CD14-positive monocyte (primary cell): ENCODE data around the gene SNX21. TPM values are rescaled to one million over a fixed set of nuclear protein-coding genes. Genes with fewer than 3 reads are reported as not detected.

Experiments
- DNase-seq, 3 donors: peaks; one replicate each; pipeline ENCODE4 v3.0.0-alpha.2; 2011 to 2022
- H2AFZ ChIP-seq: 2 replicates; pipeline ENCODE4 v1.6.0; 2012; ENCODE audit warnings: mild to moderate bottlenecking, low read depth, low read length, inconsistent platforms; ENCODE audit not compliant: insufficient read depth, poor library complexity, severe bottlenecking
- H3K27ac ChIP-seq, 2 donors: 1 replicate in 1 of 2; 2 replicates in 1 of 2; pipeline ENCODE4 v1.5.1; 2012 to 2013; ENCODE audit warnings: low read length in 2 of 2, control low read depth in 1 of 2, inconsistent platforms in 1 of 2, low read depth in 1 of 2, mild to moderate bottlenecking in 1 of 2
- H3K27me3 ChIP-seq, 2 donors: one replicate each; pipeline versions ENCODE4 v1.6.0 to v1.6.1; 2011 to 2013; ENCODE audit warnings: low read length in 2 of 2; ENCODE audit not compliant: control insufficient read depth in 2 of 2, insufficient read depth in 2 of 2
- H3K36me3 ChIP-seq, 2 donors: replicated peaks in 1 of 2; 1 replicate in 1 of 2; 2 replicates in 1 of 2; pipeline versions ENCODE4 v1.5.1 to v1.6.1; 2012 to 2013; ENCODE audit warnings: low read length in 2 of 2, control low read depth in 1 of 2, inconsistent platforms in 1 of 2, mild to moderate bottlenecking in 1 of 2; ENCODE audit not compliant: insufficient read depth in 2 of 2, control insufficient read depth in 1 of 2
- H3K4me1 ChIP-seq, 2 donors: 1 replicate in 1 of 2; 2 replicates in 1 of 2; pipeline versions ENCODE4 v1.5.1 to v1.6.1; 2012 to 2013; ENCODE audit warnings: low read length in 2 of 2, control low read depth in 1 of 2, inconsistent platforms in 1 of 2, mild to moderate bottlenecking in 1 of 2, moderate library complexity in 1 of 2; ENCODE audit not compliant: insufficient read depth in 2 of 2, control insufficient read depth in 1 of 2
- H3K4me2 ChIP-seq: replicated peaks from 2 replicates; pipeline ENCODE3; 2012; ENCODE audit warnings: low read length, moderate library complexity, mild to moderate bottlenecking; ENCODE audit not compliant: poor library complexity, severe bottlenecking; ENCODE audit errors: extremely low read depth
- H3K4me3 ChIP-seq, 3 experiments: fragments of 200-600 bp in 1 of 3; sonication (generic) in 1 of 3; replicated peaks in 1 of 3; 1 replicate in 2 of 3; 2 replicates in 1 of 3; pipeline ENCODE4 v1.5.1; 2011 to 2013; ENCODE audit warnings: low read length in 3 of 3, mild to moderate bottlenecking in 3 of 3, control low read depth in 2 of 3, low read depth in 2 of 3, inconsistent platforms in 1 of 3, moderate library complexity in 1 of 3
- H3K79me2 ChIP-seq: 2 replicates; pipeline ENCODE4 v1.6.0; 2012; ENCODE audit warnings: mild to moderate bottlenecking, control low read depth, inconsistent platforms, low read length, moderate library complexity; ENCODE audit not compliant: insufficient read depth
- H3K9ac ChIP-seq: 2 replicates; pipeline ENCODE4 v1.6.0; 2017; ENCODE audit warnings: low read length, mild to moderate bottlenecking; ENCODE audit not compliant: insufficient read depth, poor library complexity, severe bottlenecking
- H3K9me3 ChIP-seq, 2 donors: replicated peaks in 1 of 2; 1 replicate in 1 of 2; 2 replicates in 1 of 2; pipeline versions ENCODE4 v1.5.1 to v1.6.1; 2012 to 2013; ENCODE audit warnings: low read length in 2 of 2, control low read depth in 1 of 2; ENCODE audit not compliant: control insufficient read depth in 1 of 2, insufficient read depth in 1 of 2
- H4K20me1 ChIP-seq: 2 replicates; pipeline ENCODE4 v1.6.0; 2012; ENCODE audit warnings: mild to moderate bottlenecking, low read length, control low read depth, moderate library complexity; ENCODE audit not compliant: insufficient read depth
- H3K27ac Mint-ChIP-seq, 7 donors: one replicate each; pipeline ENCODE4 v1.8.0; 2020; ENCODE audit warnings: mild to moderate bottlenecking in 7 of 7, mixed read lengths in 7 of 7, moderate library complexity in 6 of 7, inconsistent platforms in 2 of 7
- H3K27me3 Mint-ChIP-seq, 3 donors: one replicate each; pipeline ENCODE4 v1.8.0; 2021 to 2022; ENCODE audit warnings: low read depth in 3 of 3, mild to moderate bottlenecking in 3 of 3, mixed read lengths in 3 of 3, moderate library complexity in 3 of 3, inconsistent platforms in 1 of 3
- H3K36me3 Mint-ChIP-seq, 2 donors: one replicate each; pipeline ENCODE4 v1.8.0; 2020; ENCODE audit warnings: mixed read lengths in 2 of 2, inconsistent platforms in 1 of 2, mild to moderate bottlenecking in 1 of 2
- H3K4me1 Mint-ChIP-seq: one replicate; pipeline ENCODE4 v1.8.0; 2020; ENCODE audit warnings: mild to moderate bottlenecking, mixed read lengths
- H3K4me3 Mint-ChIP-seq, 2 donors: one replicate each; pipeline ENCODE4 v1.8.0; 2020; ENCODE audit warnings: mild to moderate bottlenecking in 2 of 2, mixed read lengths in 2 of 2, moderate library complexity in 1 of 2
- H3K9me3 Mint-ChIP-seq, 7 donors: one replicate each; pipeline ENCODE4 v1.8.0; 2020 to 2022; ENCODE audit warnings: mixed read lengths in 7 of 7, mild to moderate bottlenecking in 6 of 7, moderate library complexity in 6 of 7, inconsistent platforms in 2 of 7
- CTCF ChIP-seq: fragments of 200-600 bp; IDR thresholded peaks from one replicate; pipeline ENCODE4 v1.8.0; 2022; ENCODE audit warnings: antibody characterized with exemption, mild to moderate bottlenecking
- WGBS: methylation state at CpG from one replicate; pipeline ENCODE4 v1.1.5; 2013; ENCODE audit warnings: missing lambda C conversion rate; ENCODE audit not compliant: insufficient coverage; 5-methylcytosine and 5-hydroxymethylcytosine counted together
- intact Hi-C, 2 donors: fragments of 100-400 bp; cut with micrococcal nuclease; formaldehyde crosslinking; loops; one replicate each; pipeline versions ENCODE4 v1.15.0 to v1.15.1; 2023
- polyA plus RNA-seq, 3 donors: library from polyadenylated mRNA; depleted of rRNA in 1 of 3; unstranded in 2 of 3; stranded (reverse) in 1 of 3; fragments of 300-500 nt in 2 of 3; fragments of >200 nt in 1 of 3; fragmentation: Illumina TruSeq in 2 of 3; gene quantifications; 1 replicate in 2 of 3; 2 replicates in 1 of 3; pipeline ENCODE4 v1.2.3, GENCODE V29; 2012 to 2021

The SNX21 gene
- polyA plus RNA-seq, 3 donors = 11.2 to 16.9 (median 12.7) TPM

- peaks cover 0 to 4% (median 0%) of the 10 kb centered on the region in 3 donors for H3K27me3 Mint-ChIP-seq
- H3K27ac Mint-ChIP-seq = peak overlapping the region in 1 of 7 donors; percentile 16
- H3K4me3 Mint-ChIP-seq = no peak overlapping the region
- 92% methylated on average over 3 of the region's 7 CpGs for WGBS
- no peak overlapping the region for H3K9ac ChIP-seq
- DNase-seq = no peak
- peaks cover 7% of the 10 kb centered on the region for H3K4me1 Mint-ChIP-seq
- H3K4me2 ChIP-seq = no peak overlapping the region
- no peaks in the 10 kb centered on the region for H3K27me3 ChIP-seq
- no peaks in the 10 kb centered on the region for H3K4me1 ChIP-seq
- TF ChIP-seq CTCF = no peak
- peaks cover 2 to 11% of the 10 kb centered on the region in 2 donors for H3K36me3 Mint-ChIP-seq
- no peak overlapping the region for H2AFZ ChIP-seq
- no peaks in the 10 kb centered on the region for H3K9me3 ChIP-seq
- H3K9me3 Mint-ChIP-seq = no peaks in the 10 kb centered on the region
- no peak overlapping the region for H3K4me3 ChIP-seq
- H3K36me3 ChIP-seq = no peaks in the 10 kb centered on the region
- H3K79me2 ChIP-seq = peaks cover 14% of the 10 kb centered on the region
- intact Hi-C loops = no loop called here
- no peaks in the 10 kb centered on the region for H4K20me1 ChIP-seq
- H3K27ac ChIP-seq = no peak overlapping the region
Observed at GRCh38 chr20:45863543-45864470, 30.2 kb downstream of the SNX21 start.

GRCh38 chr20:45866454-45866853, 32.9 kb downstream of the SNX21 start:
- H3K27ac Mint-ChIP-seq = peak overlapping the region in 1 of 7 donors; percentile 63
- H3K4me1 Mint-ChIP-seq = peaks cover 4% of the 10 kb centered on the region
- Histone ChIP-seq H3K27ac (no peak overlapping the region), H3K79me2 (peaks cover 4% of the 10 kb centered on the region), H4K20me1 (no peaks in the 10 kb centered on the region), H3K4me3 (no peak overlapping the region), H3K4me1 (no peaks in the 10 kb centered on the region), H3K36me3 (no peaks in the 10 kb centered on the region), H3K4me2 (no peak overlapping the region), H3K27me3 (no peaks in the 10 kb centered on the region), H3K9ac (no peak overlapping the region), H2AFZ (no peak overlapping the region), H3K9me3 (no peaks in the 10 kb centered on the region)
- DNase-seq = no peak
- no CpG with 5 or more reads among the region's 5 CpGs for WGBS
- H3K4me3 Mint-ChIP-seq = no peak overlapping the region
- no peaks in the 10 kb centered on the region for H3K9me3 Mint-ChIP-seq
- no peak for TF ChIP-seq CTCF
- intact Hi-C loops = no loop called here
- H3K36me3 Mint-ChIP-seq = peaks cover 4 to 10% of the 10 kb centered on the region in 2 donors
- peaks cover 0 to 3% (median 0%) of the 10 kb centered on the region in 3 donors for H3K27me3 Mint-ChIP-seq
